CD1c-positive myeloid dendritic cell (primary cell): Measurements from ENCODE around the gene ZNF177.
"Not testable (repeated sequence)": the region's sequence is repeated elsewhere in the genome, so short reads cannot be mapped to it uniquely, and the experiment has no call there.

Experiments
- DNase-seq: peaks from one replicate; pipeline ENCODE4 v3.0.0-alpha.2; 2016; ENCODE audit errors: extremely low spot score

ZNF177 gene

DNA sequence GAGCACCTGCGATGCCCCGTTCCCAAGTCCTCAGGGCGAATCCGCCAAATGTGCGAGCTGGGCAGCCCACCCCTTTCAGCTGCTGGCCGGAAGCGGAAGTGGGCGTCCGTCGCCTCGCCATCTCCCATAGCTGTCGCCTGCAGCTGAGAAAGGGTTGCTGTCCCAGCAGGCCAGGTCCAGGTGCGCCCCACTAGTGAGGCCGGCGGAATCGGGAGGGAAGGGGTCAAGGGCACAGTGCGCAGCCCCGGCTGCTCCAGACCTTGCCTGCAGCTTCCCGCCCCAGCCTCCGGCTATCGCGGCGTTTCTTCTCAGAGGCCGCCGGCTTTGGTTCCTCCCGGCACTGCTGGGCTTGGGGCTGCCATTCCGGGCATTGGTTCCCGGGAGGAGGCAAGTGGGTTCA, at the start of gene ZNF177:
ZNF177 (plus strand) TSS at position 109 of the 400 bp plus-strand sequence. CDS start 15,299 bp downstream, outside the sequence.
- DNase-seq, result no peak

DNA sequence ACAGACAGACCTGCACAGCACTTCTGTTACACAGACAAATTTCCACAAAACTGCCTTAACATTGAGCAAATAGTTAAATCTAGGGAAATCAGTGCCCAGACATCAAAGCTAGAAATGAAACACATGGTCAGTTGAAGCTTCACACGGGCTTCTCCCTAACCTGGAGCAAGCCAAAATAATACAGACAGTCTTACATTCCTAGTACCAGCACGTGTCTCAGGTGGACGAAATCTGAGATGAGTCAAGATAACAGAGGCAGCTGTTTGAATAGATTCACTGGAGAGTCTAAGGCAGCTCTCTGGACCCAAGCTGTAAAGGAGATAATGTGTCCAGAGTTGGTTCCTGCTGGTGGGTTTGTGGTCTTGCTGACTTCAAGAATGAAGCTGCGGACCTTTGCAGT, 49.1 kb upstream of the ZNF177 start:
- no peak for DNase-seq

DNA sequence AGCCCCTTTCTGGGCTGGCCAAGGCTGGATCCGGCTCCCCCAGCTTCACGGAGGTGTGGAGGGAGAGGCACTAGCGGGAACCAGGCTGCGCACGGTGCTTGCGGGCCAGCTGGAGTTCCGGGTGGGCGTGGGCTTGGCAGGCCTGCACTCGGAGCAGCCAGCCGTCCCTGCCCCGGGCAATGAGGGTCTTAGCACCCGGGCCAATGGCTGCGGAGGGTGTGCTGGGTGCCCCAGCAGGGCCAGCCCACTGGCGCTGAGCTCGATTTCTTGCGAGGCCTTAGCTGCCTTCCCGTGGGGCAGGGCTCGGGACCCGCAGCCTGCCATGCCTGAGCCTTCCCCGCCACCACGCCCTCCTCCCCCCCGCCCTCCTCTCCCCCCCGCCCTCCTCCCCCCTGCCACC, 41.5 kb upstream of the ZNF177 start:
- no peak for DNase-seq

DNA sequence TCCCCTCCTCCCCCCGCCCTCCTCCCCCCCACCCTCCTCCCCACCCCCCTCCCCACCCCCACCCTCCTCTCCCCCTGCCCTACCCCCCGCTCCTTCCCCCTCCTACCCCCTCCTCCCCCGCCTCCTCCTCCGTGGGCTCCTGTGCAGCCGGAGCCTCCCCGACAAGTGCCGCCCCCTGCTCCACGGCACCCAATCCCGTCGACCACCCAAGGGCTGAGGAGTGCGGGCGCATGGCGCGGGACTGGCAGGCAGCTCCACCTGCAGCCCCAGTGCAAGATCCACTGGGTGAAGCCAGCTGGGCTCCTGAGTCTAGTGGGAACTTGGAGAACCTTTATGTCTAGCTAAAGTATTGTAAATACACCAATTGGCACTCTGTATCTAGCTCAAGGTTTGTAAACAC, 41.1 kb upstream of the ZNF177 start:
- not testable (repeated sequence) for DNase-seq

DNA sequence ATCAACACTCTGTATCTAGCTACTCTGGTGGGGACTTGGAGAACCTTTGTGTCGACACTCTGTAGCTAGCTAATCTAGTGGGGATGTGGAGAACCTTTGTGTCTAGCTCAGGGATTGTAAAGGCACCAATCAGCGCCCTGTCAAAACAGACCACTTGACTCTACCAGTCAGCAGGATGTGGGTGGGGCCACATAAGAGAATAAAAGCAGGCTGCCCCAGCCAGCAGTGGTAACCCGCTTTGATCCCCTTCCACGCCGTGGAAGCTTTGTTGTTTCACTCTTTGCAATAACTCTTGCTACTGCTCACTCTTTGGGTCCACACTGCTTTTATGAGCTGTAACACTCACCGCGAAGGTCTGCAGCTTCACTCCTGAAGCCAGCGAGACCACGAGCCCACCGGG, 40.6 kb upstream of the ZNF177 start:
- DNase-seq, result not testable (repeated sequence)

DNA sequence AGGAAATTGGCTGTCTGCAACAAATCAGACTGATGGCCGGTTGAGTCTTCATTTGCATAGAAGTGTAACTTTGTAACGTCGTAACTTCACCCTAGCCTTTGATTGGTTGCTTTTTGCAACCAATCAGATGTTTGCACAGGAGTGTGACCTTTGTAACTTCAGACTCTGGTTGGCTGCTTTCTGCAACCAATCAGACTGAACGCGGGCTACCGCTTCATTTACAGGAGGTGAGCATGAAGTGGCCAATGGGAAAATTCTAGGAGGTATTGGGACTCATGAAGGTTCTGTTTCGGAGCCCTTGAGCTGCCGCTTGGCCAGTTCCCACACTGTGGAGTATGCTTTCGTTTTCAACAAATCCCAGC, 39.3 kb upstream of the ZNF177 start:
- peak; percentile 72 for DNase-seq

DNA sequence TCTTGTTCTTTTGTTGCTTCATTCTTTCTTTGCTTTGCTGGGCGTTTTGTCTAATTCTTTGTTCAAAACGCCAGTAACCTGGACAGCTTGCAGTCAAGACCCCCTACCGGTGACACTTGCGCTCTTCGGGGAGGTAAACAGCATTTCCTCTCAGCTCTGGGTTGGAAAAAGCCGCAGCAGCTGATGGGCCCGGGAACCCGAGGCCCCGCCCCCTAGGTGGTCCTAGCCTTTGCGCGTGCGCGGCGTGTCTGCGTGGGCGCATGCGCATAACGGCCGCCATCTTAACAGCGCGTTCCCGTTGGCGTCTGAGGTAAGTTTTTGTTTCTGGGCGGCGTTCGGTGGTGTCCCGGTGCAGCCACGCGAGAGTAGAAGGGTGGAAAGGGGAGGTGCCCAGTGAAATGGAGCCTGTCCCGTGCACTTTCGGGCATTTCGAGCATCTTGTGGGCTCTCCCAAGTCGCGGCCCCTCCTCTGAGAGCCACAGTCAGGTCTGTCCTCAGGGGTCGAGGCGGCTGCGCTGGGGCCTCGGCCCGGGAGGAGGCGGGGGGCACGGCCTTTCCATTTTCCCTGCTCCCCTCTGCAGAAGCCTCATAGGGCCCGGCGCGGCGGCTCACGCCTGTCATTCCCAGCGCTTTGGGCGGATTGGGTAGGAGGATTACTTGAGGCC, 38.8 kb upstream of the ZNF177 start, which contains the start of gene ZNF559:
ZNF559 (plus strand) TSS at position 261 of the 665 bp plus-strand sequence. CDS start 14,371 bp downstream, outside the sequence.
- peak; percentile 99 for DNase-seq

DNA sequence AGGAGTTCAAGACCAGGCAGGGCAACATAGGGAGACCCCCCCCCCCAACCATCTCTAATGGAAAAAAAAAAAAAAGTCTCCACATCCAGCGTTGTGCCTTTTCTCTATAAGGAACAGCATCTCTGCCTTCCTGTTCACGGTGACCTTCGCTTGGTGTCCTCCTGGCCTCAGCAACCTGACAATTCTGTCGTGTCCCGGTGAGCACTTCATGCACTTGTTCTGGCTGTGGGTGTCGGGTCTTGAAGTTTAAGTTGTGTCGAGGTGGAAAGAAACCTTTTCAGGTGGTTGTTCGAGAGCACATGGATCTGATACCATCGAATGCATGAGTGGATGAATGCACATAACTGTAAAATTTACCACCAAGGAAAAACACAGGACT, 38.2 kb upstream of the ZNF177 start:
- no peak for DNase-seq

DNA sequence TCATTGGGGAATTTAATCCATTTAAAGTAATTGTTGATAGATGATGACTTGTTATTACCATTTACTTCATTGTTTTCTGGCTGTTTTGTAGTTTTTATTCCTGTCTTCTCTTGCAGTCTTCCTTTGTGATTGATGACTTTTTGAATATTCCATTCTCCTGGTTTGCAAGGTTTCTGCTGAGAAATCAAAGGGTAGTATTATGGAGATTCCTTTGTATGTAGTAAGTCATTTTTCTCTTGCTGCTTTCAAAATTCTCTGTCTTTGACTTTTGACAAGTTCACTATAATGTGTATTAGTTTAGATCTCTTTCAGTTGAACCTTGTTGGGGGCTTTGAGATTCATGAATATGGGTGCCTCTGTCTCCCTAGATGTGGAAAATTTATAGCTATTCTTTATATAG, 32.8 kb upstream of the ZNF177 start:
- no peak for DNase-seq

DNA sequence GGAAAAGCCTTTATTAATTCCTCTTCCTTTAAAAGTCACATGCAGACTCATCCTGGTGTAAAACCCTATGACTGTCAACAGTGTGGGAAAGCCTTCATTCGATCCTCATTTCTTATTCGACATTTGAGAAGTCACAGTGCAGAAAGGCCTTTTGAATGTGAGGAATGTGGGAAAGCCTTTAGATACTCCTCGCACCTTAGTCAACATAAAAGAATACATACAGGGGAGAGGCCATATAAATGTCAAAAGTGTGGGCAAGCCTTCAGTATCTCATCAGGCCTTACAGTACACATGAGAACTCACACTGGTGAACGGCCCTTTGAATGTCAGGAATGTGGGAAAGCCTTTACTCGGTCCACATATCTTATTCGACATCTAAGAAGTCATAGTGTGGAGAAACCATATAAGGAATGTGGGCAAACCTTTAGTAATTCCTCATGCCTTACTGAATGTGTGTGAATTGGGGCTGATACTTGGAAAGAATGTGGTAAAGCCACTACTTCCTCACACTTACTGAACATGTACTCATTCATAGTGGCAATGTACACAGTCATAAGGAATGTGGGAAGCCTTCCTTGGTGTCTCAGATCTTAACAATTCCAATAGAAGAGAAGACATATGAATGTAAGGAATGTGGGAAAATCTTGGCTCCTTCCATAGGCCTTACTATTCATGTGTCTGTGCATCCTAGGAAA, 20.1 kb upstream of the ZNF177 start:
- DNase-seq, result no peak

DNA sequence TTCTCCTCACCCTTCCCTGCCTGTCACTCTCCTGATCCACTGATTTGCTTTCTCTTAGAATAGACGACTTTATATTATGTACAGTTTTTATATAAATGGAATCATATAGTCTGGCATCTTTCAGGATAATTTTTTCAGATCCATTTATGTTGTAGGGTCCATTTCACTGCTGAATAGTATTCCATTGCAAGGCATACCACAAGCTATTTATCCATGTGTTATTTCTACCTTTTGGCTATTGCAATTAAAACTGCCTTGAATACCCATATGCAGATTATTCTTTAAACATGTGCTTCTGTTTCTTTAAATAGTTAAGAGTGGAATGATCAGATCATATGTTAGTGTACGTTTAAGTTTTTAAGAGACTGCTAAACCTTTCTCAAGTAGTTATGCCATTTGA, 17.8 kb upstream of the ZNF177 start:
- no peak for DNase-seq

DNA sequence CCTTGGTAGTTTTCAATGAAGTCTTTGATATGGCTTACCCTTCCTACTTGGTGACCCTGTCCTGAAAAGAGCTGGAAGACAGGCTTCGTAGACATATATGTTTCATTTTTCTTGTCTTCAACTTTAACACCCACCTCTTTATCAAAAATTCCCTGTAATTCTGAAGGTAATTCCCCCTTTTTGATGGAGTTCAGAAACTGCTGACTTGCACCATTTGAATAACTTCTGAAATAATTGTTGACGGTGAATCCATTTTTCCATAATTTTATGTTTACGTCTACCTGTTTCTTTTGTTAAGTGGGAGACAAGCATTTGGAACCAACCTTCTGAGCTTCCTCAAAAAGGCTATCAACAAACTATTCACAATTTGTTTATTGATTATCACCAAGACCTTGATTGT, 14.6 kb upstream of the ZNF177 start:
- DNase-seq, result no peak

DNA sequence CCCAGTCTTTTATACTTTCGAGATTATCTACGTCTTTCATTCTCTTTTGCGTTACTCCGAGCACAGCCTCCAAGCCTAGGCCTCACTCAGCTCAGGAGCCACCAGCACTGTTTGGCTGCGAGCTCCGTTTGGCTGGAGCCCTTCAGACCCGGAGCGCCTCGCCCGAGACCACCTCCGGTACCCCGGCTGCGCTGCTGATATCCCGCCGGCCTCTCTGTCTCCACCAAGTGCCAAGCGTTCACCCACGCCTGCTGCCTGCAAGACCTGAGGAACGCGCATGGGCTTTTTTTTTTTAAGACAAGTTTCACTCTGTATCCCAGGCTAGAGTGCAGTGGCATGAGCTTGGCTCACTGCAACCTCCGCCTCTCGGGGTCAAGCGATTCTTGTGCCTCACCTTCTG, 14.1 kb upstream of the ZNF177 start:
- DNase-seq, result no peak

DNA sequence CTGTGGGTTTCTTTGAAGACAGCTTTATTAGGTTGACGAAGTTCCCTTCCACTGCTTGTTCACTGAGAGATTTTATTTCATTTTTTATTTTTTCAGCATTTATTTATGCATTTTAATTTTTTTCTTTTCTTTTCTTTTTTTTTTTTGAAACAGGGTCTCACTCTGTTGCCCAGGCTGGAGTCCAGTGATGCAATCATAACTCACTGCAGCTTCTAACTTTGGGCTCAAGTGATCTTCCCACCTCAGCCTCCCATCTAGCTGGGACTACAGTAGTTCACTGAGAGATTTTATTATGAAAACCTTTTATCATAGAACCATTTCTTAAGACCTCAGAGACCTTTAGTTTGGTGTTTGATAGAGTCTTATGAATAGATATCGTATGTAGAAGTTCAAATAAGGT, 10.3 kb upstream of the ZNF177 start:
- DNase-seq, result no peak

DNA sequence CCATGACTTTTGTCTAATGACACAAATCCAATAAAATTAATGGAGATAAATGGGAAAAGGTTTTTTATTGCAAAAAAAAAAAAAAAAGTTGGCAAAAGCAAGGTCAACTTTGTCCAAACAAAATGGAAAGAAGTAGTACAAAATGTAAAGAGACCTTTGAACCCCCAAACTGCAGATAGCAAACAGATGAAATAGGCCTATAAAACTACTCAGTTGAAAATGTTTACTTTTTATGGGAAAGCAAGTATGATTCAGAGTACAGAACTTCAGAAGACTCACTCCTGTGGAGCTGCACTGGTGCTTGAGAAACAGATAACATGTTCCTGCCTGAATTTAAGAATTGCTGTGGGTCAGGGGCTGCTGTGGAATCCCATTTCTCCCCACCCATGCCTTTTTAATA, 9.8 kb upstream of the ZNF177 start:
- DNase-seq, result no peak

DNA sequence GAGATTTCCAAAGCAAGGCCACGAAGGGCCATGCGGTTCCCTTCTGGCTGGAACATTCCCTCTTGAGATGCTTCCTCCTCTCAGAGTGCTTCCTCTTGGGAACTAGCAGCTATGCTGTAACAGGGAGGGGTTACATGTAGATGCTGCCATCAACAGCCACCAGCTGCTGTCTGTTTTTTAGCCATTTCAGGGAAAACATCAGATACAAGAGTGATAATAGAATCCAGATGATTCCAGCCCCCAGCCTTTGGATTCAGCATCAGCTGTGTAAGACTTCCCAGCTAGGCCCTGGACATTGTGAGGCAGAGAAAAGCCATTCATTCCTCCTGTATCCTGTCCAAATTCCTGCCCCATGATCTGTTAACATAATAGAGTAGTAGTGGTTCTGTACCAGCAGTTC, 8.2 kb upstream of the ZNF177 start:
- no peak for DNase-seq

DNA sequence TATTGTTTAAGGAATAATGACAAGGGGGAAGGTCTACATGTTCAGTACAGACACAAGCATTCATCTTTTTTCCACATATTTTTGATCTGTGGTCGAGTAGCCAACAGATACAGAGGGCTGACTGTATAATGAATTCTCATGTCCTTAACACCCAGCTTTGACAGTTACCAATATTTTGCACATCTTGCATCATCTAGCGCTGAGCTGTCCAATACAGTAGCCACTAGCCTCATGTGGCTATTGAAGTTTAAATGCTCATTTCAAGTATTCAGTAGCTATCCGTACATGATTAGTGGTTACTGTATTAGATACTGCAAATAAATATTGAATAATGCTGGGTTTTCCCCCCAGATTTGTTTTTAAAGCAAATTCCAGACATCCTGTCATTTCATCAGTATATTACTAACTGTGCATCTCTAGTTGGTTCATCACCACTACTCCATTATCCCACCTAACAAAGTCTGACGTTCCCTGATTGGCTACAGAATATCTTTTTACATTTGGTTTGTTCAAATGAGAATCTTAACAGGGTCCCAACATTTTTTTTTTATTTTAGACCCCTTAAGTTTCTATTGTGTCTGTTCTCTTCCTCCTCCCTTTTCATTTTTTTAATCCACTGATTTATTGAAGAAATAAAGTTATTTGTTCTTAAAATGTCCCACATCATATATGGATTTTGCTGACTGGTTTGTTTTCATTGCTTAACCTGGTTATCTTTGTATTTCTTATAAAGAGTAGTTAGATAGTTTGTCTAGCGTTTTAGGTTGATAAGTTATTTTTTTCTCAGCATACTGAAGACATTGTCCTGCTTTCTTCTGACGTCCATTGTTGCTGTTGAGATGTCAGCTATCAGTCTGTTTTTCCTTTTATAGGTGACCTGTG, 8.2 kb downstream of the ZNF177 start:
- DNase-seq, result no peak

DNA sequence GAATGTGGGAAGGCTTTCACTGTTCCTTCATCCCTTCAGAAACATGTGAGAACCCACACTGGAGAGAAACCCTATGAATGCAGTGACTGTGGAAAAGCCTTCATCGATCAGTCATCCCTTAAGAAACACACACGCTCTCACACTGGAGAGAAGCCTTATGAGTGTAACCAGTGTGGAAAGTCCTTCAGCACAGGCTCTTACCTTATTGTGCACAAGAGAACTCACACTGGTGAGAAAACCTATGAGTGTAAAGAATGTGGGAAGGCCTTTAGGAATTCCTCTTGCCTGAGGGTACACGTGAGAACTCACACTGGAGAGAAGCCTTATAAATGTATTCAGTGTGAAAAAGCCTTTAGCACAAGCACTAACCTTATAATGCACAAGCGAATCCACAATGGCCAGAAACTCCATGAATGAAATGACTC, 18.6 kb downstream of the ZNF177 start:
- DNase-seq, result no peak

DNA sequence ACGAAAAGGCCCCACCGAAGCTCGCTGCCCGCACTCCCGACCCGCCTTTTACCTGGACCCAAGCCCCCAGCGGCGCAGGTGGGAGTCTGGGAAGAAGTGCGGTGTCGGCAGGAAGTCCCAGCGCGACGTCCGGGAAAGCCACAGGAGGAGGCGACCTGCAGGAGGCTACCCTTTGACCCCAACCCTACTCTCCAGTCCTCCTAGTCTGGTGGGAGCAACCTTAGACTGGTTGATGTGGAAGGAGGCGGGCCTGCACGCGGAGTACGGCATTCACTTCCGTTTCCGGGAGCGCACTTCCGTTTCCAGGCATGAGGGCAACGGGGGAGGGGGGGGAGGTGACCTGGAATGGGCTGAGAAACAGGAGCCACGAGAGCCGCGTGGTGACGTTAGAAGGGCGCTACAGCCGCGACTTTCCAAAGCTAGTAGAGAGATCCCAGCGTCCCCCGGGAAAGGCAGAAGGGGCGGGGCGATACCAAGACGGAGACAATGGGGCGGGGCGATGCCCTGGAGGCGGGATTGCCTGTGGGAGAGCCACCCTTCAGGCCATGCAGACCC, 44.1 kb downstream of the ZNF177 start:
- DNase-seq, result peak; percentile 43

DNA sequence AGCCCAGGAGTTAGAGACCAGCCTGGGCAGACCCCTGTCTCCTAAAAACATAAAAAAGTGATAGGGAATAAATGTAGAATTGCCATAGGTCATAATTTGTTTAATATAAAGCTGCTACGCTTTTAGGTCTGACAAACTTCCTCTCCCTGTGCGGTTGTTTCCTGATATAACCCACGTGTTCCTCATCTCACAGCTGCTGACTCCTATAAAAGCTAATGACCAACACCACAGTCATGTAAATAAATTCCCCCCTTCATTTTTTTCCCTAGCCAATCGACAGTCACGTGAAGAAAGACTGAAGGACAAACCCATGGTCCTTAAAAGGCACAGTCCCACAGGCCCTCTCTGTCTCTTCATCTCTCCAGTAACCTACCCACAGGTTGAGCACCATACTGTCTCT, 45.0 kb downstream of the ZNF177 start:
- no peak for DNase-seq

DNA sequence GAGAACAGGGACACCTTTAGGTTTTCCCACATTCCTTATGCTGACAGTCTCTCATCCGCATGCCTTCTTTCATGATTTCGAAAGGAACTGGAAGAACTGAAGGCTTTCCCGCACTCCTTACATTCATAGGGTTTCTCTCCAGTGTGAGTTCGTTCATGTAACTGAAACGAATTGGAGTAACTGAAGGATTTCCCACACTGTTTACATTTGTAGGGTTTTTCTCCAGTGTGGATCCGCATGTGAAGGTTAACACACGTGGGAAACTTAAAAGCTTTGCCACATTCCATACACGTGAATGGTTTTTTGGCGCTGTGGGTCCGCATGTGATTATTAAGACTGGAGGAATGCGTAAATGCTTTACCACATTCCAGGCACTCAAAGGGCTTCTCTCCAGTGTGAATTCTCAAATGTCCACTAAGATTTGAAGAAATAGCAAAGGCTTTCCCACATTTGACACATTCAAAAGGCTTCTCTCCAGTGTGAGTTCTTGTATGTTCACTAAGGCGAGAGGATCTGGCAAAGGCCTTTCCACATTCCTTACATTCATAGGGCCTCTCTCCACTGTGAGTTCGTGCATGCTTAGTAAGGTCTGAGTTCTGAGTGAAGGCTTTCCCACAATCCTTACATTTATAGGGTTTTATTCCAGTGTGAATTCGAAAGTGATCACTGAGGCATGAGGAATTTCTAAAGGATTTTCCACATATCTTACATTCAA, 50.6 kb downstream of the ZNF177 start:
- DNase-seq, result no peak

DNA sequence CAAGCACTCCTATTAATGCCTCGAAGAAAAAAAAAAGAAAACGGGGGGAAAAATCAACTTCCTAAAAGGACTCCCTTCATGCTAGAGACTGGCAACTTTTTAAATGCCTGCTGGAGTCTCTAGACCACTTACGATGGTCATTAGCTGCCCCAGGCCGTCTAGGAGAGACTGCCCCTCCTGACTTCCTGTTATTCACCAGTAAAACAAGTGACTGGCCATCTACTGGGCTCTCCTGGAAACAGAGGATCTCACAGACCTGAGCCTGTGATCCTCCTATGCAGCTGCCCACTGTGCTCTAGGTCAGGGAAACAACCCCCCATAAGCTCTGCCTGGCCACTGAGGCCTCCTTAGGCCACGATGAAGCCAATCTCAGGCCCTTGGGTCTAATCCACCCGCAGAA, 65.1 kb downstream of the ZNF177 start:
- no peak for DNase-seq
